ENCODE data around the gene EPAS1.

DNA sequence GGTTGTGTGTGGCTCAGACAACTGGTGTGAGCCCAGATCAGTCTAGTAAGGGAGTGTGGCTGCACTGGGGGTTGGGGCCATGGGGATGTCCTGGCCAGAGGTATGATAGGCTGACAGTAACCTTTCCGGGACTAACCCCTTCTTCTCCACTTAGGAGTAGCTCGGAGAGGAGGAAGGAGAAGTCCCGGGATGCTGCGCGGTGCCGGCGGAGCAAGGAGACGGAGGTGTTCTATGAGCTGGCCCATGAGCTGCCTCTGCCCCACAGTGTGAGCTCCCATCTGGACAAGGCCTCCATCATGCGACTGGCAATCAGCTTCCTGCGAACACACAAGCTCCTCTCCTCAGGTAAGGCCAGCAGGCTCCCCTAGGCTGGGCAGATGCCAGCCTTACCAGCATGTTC is 49.5 kb downstream of the EPAS1 start:
- TF ChIP-seq, protein P1, sequence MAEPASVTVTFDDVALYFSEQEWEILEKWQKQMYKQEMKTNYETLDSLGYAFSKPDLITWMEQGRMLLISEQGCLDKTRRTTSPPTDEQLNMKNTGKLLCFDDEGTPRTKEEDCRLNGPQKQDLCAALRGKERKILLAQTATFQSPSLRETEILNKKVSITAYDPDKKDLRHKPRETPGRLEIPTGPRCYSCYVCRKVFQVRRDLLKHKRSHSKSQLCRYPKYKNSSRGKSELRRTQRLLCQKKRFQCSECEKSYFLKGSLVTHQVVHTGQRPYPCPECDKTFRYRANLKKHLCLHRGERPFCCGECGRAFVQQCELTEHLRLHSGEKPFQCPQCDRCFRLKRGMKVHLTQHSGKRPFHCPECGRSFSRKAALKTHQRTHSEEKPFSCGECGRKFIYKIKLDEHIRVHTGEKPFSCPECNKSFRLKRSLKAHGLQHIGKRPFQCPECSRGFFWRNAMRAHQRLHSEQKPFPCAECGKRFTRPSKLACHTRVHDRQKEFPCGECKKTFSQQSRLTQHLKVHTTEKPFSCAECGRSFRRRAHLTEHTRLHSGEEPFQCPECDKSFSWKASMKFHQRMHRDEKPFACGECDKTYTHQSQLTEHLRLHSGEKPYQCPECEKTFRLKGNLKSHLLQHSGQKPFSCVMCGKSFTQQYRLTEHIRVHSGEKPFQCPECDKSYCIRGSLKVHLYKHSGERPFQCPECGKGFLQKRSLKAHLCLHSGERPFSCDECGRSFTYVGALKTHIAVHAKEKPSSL (CRISPR knock-in tag; conservative IDR thresholded peaks at IDR 0.05): no peak
- TF ChIP-seq, protein P2, sequence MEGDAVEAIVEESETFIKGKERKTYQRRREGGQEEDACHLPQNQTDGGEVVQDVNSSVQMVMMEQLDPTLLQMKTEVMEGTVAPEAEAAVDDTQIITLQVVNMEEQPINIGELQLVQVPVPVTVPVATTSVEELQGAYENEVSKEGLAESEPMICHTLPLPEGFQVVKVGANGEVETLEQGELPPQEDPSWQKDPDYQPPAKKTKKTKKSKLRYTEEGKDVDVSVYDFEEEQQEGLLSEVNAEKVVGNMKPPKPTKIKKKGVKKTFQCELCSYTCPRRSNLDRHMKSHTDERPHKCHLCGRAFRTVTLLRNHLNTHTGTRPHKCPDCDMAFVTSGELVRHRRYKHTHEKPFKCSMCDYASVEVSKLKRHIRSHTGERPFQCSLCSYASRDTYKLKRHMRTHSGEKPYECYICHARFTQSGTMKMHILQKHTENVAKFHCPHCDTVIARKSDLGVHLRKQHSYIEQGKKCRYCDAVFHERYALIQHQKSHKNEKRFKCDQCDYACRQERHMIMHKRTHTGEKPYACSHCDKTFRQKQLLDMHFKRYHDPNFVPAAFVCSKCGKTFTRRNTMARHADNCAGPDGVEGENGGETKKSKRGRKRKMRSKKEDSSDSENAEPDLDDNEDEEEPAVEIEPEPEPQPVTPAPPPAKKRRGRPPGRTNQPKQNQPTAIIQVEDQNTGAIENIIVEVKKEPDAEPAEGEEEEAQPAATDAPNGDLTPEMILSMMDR (IDR thresholded peaks at IDR 0.05): no peak
- TF ChIP-seq NR1H2 (CRISPR knock-in tag; IDR thresholded peaks at IDR 0.05) (no peak), ZNF138 (CRISPR knock-in tag; conservative IDR thresholded peaks at IDR 0.05) (no peak)
- TF ChIP-seq, protein P3, sequence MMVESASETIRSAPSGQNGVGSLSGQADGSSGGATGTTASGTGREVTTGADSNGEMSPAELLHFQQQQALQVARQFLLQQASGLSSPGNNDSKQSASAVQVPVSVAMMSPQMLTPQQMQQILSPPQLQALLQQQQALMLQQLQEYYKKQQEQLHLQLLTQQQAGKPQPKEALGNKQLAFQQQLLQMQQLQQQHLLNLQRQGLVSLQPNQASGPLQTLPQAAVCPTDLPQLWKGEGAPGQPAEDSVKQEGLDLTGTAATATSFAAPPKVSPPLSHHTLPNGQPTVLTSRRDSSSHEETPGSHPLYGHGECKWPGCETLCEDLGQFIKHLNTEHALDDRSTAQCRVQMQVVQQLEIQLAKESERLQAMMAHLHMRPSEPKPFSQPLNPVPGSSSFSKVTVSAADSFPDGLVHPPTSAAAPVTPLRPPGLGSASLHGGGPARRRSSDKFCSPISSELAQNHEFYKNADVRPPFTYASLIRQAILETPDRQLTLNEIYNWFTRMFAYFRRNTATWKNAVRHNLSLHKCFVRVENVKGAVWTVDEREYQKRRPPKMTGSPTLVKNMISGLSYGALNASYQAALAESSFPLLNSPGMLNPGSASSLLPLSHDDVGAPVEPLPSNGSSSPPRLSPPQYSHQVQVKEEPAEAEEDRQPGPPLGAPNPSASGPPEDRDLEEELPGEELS (CRISPR knock-in tag; IDR thresholded peaks at IDR 0.05): no peak

All from WTC11 (cell line).